Measurements from ENCODE around the gene EML1. TPM values are rescaled to one million over a fixed set of nuclear protein-coding genes. Genes with fewer than 3 reads are reported as not detected.

EML1 gene
- total RNA-seq, 6 experiments from 2014 or later = 3.3 to 6.8 (median 4.5) TPM

DNA sequence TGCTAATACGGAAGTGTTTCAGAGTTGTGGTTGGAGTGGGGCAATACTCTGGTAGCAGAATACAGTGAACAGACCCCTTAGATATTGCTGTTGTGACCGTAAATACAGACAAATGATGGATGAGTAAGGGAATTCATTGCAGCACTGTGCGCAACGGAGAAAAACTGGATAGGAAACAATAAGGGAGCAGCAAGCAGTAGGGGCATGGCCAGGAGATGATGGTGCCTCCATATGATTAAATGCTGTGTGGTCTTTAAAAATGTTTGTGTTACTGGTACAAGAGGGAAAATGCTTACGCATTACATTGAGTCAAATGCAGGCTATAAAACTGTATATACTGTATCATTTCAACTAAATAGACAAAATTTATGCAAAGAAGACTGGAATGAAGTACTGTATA lies 61.6 kb downstream of the EML1 start:
- 83% methylated on average over 5 of the region's 5 CpGs for WGBS (ENCODE audit: insufficient coverage, low coverage, low lambda C conversion rate, missing lambda C conversion rate)
- no peak for ATAC-seq
- DNase-seq = no peak
- H3K4me3 ChIP-seq = no peak overlapping the region
- no peaks in the 10 kb centered on the region for H3K36me3 ChIP-seq
- H3K9me3 ChIP-seq = no peaks in the 10 kb centered on the region
- TF ChIP-seq, protein P1, sequence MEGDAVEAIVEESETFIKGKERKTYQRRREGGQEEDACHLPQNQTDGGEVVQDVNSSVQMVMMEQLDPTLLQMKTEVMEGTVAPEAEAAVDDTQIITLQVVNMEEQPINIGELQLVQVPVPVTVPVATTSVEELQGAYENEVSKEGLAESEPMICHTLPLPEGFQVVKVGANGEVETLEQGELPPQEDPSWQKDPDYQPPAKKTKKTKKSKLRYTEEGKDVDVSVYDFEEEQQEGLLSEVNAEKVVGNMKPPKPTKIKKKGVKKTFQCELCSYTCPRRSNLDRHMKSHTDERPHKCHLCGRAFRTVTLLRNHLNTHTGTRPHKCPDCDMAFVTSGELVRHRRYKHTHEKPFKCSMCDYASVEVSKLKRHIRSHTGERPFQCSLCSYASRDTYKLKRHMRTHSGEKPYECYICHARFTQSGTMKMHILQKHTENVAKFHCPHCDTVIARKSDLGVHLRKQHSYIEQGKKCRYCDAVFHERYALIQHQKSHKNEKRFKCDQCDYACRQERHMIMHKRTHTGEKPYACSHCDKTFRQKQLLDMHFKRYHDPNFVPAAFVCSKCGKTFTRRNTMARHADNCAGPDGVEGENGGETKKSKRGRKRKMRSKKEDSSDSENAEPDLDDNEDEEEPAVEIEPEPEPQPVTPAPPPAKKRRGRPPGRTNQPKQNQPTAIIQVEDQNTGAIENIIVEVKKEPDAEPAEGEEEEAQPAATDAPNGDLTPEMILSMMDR (IDR thresholded peaks at IDR 0.05) = no peak
- TF ChIP-seq POLR2A (IDR thresholded peaks at IDR 0.05) = no peak
- no peak overlapping the region for H3K27ac ChIP-seq
- H3K27me3 ChIP-seq = no peaks in the 10 kb centered on the region
- H3K4me1 ChIP-seq = no peaks in the 10 kb centered on the region
- intact Hi-C loops (cut with DNase I) = no loop called here

DNA sequence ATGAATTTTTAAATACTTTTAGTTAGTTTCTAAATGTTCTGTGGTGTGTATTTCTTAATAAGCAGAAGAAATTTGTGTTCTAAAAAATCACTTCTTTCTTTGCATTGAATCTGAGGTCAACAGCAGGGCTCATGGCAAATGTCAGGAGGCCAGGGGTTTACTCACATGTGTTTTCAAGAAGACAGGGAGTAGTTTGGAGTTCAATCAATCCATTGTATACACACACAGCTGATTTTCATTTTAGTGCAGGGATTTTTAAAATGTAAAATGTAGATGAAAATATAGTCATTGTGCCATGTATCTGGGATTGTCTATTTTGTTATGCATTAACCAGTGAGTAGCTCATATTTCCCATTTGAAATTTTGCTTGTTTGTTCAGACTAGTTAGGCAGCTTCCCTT lies 62.1 kb downstream of the EML1 start:
- no peaks in the 10 kb centered on the region for H3K9me3 ChIP-seq
- ATAC-seq (no peak), DNase-seq (no peak)
- no peak overlapping the region for H3K27ac ChIP-seq
- H3K4me3 ChIP-seq = no peak overlapping the region
- no peak for TF ChIP-seq POLR2A (IDR thresholded peaks at IDR 0.05)
- TF ChIP-seq, protein P1 (IDR thresholded peaks at IDR 0.05) = no peak
- H3K4me1 ChIP-seq = no peaks in the 10 kb centered on the region
- intact Hi-C loops (cut with DNase I) = no loop called here
- H3K36me3 ChIP-seq = no peaks in the 10 kb centered on the region
- H3K27me3 ChIP-seq = no peaks in the 10 kb centered on the region

DNA sequence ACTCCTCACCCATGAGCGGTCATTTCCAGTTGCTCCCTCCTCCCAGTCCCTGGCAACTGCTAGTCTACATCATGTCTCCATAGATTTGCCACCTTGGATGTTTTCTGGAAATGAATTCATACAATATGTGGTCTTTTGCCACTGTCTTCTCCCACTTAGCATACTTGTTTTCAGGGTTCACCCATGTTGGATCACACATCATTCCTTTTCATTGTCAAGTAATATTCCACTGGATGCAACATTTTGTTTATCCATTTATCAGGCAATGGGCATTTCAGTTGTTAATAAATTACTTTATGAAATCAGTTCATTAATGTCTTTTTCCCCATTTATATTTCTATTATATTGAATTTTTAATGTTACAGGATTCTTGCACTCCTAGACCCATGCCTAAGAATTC lies 64.3 kb downstream of the EML1 start:
- Histone ChIP-seq H3K36me3 (no peaks in the 10 kb centered on the region), H3K27ac (no peak overlapping the region), H3K27me3 (no peaks in the 10 kb centered on the region), H3K4me1 (no peaks in the 10 kb centered on the region), H3K4me3 (no peak overlapping the region), H3K9me3 (no peaks in the 10 kb centered on the region)
- intact Hi-C loops (cut with DNase I) = no loop called here
- no peak for DNase-seq
- no peak for ATAC-seq
- WGBS (ENCODE audit: insufficient coverage, low coverage, low lambda C conversion rate, missing lambda C conversion rate) = 100% methylated on average over 1 of the region's 1 CpG
- no peak for TF ChIP-seq POLR2A (IDR thresholded peaks at IDR 0.05)
- TF ChIP-seq, protein P1 (IDR thresholded peaks at IDR 0.05) = no peak

DNA sequence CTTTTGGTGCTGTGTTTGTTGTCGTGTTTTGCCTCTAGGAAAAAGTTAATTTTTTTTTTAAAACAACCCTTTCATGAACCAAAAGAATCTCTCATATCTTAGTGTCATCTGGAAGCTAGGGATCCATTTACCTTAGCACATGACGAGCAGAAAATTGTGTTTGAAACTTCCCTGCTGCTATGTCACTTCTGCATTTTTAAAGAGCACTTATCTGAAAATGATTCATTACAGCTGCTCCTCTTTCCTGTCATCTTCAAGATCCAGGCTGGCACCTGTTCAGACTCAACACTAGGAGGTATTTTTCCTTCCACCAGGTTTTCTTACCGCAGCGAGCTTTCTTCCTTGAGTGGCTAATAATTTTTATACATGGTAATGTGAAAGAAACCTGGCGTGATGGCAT lies 67.0 kb downstream of the EML1 start:
- intact Hi-C loops (cut with DNase I) = no loop called here
- no peak for ATAC-seq
- WGBS (ENCODE audit: insufficient coverage, low coverage, low lambda C conversion rate, missing lambda C conversion rate) = 79% methylated on average over 5 of the region's 5 CpGs
- no peak for DNase-seq
- no peaks in the 10 kb centered on the region for H3K27me3 ChIP-seq
- H3K4me1 ChIP-seq = peaks cover 0 to 3% (median 0%) of the 10 kb centered on the region in 4 donors
- no peaks in the 10 kb centered on the region for H3K9me3 ChIP-seq
- H3K4me3 ChIP-seq = no peak overlapping the region
- H3K27ac ChIP-seq = no peak overlapping the region
- TF ChIP-seq POLR2A (IDR thresholded peaks at IDR 0.05) = no peak
- TF ChIP-seq, protein P1 (IDR thresholded peaks at IDR 0.05) = no peak
- no peaks in the 10 kb centered on the region for H3K36me3 ChIP-seq

DNA sequence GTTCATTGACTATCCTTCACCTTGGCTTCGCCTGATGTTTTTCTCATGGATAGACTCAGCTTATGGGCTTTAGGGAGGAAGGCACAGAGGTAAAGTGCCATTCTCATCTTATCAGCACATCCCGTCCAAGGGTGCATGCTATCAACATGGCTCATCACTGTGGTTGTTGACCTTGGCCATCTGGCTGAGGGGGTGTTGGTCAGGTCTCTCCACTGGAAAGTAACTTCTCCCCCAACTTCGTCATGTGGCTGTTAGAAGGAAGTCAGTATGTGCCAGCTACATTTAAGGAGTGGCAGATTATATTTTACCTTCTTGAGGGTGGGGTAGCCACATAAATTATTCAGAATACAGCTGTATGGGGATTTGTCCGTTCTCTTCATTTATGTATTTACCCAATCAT lies 68.9 kb downstream of the EML1 start:
- intact Hi-C loops (cut with DNase I) = no loop called here
- Histone ChIP-seq H3K4me3 (no peak overlapping the region), H3K36me3 (no peaks in the 10 kb centered on the region), H3K9me3 (no peaks in the 10 kb centered on the region), H3K4me1 (peaks cover 0 to 3% (median 0%) of the 10 kb centered on the region in 4 donors), H3K27ac (no peak overlapping the region), H3K27me3 (no peaks in the 10 kb centered on the region)
- TF ChIP-seq, protein P1 (IDR thresholded peaks at IDR 0.05) = no peak
- TF ChIP-seq POLR2A (IDR thresholded peaks at IDR 0.05) = no peak
- DNase-seq = no peak
- 88% methylated on average over 2 of the region's 4 CpGs for WGBS (ENCODE audit: insufficient coverage, low coverage, low lambda C conversion rate, missing lambda C conversion rate)
- ATAC-seq = no peak

All from right lobe of liver (tissue), 6 donors.